Measurements from ENCODE around the gene SLC23A3. TPM values are rescaled to one million over a fixed set of nuclear protein-coding genes. Genes with fewer than 3 reads are reported as not detected.

SLC23A3 gene
- total RNA-seq, 1 experiment from 2014 or later = 0.59 TPM

- peak; percentile 59; the same call in 1 of the 2 replicates for TF ChIP-seq FOXP1 (CRISPR knock-in tag; IDR thresholded peaks at IDR 0.05; ENCODE audit: borderline replicate concordance)
- TF ChIP-seq, protein P1, sequence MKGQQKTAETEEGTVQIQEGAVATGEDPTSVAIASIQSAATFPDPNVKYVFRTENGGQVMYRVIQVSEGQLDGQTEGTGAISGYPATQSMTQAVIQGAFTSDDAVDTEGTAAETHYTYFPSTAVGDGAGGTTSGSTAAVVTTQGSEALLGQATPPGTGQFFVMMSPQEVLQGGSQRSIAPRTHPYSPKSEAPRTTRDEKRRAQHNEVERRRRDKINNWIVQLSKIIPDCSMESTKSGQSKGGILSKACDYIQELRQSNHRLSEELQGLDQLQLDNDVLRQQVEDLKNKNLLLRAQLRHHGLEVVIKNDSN (CRISPR knock-in tag; IDR thresholded peaks at IDR 0.05) = peak; percentile 94
- TF ChIP-seq KAT7 (CRISPR knock-in tag; IDR thresholded peaks at IDR 0.05; ENCODE audit: borderline replicate concordance) = peak; percentile 21; the same call in 1 of the 2 replicates
- TF ChIP-seq FOXP4 (CRISPR knock-in tag; IDR thresholded peaks at IDR 0.05) = no peak; the same call in 1 of the 2 replicates
- no peak for TF ChIP-seq ZNF396 (CRISPR knock-in tag; IDR thresholded peaks at IDR 0.05; ENCODE audit: borderline replicate concordance)
Observed at GRCh38 chr2:219177552-219178376, 7.9 kb upstream of the SLC23A3 start, which contains the start of gene RETREG2 (continued).

GRCh38 chr2:219176818-219177551 is 7.2 kb upstream of the SLC23A3 start, which contains the start of gene CNPPD1:
TSS of gene CNPPD1 (minus strand) at chr2:219176925. CDS start at chr2:219176828, 97 bp downstream.
- ATAC-seq (peak; percentile 55), DNase-seq (ENCODE audit: low spot score) (peak; percentile 76)
- Mint-ChIP-seq H3K27ac (peak within 1 kb of the TSS; percentile 98), H3K4me3 (peak within 1 kb of the TSS; percentile 88), H3K9me3 (no peaks in the 10 kb centered on the region), H3K36me3 (peaks cover 21% of the 10 kb centered on the region), H3K4me1 (peaks cover 19% of the 10 kb centered on the region), H3K27me3 (ENCODE audit: low read depth) (no peaks in the 10 kb centered on the region)
- POLR2A ChIA-PET = interaction anchor here (0.6 to 1.8 kb wide), 5 partner anchors 30 to 210 kb away, joined by 3 to 7 read pairs (median 5); partner anchors contain the start of genes DNPEP, TUBA4B and ZFAND2B
- CTCF ChIA-PET = interaction anchor here (0.7 to 1.9 kb wide), 15 partner anchors 12 to 333 kb away, joined by 3 to 18 read pairs (median 5); partner anchors contain the start of genes DNPEP, GLB1L, STK16 and TUBA4A
- TF ChIP-seq SMAD4 (CRISPR knock-in tag; IDR thresholded peaks at IDR 0.05) (no peak), FOXK1 (CRISPR knock-in tag; IDR thresholded peaks at IDR 0.05) (peak; percentile 76; the same call in 1 of the 2 replicates), ATF3 (CRISPR knock-in tag; conservative IDR thresholded peaks at IDR 0.05) (no peak), ESRRA (CRISPR knock-in tag; IDR thresholded peaks at IDR 0.05; ENCODE audit: borderline replicate concordance) (no peak), NFE2L1 (CRISPR knock-in tag; IDR thresholded peaks at IDR 0.05) (no peak), OVOL2 (CRISPR knock-in tag; IDR thresholded peaks at IDR 0.05; ENCODE audit: borderline replicate concordance) (no peak), USF2 (CRISPR knock-in tag; IDR thresholded peaks at IDR 0.05) (peak; percentile 70), ZNF263 (CRISPR knock-in tag; IDR thresholded peaks at IDR 0.05; ENCODE audit: low read depth) (no peak), ZNF512 (CRISPR knock-in tag; IDR thresholded peaks at IDR 0.05; ENCODE audit: borderline replicate concordance) (0 out of 2 replicates have a peak, but pooled peaks have one; percentile 40), ATF1 (CRISPR knock-in tag; IDR thresholded peaks at IDR 0.05) (no peak), MXD4 (CRISPR knock-in tag; IDR thresholded peaks at IDR 0.05; ENCODE audit: borderline replicate concordance) (no peak), RORB (CRISPR knock-in tag; IDR thresholded peaks at IDR 0.05) (no peak), ZSCAN18 (CRISPR knock-in tag; IDR thresholded peaks at IDR 0.05) (no peak), TEAD4 (CRISPR knock-in tag; IDR thresholded peaks at IDR 0.05) (no peak)
- TF ChIP-seq, protein P2, sequence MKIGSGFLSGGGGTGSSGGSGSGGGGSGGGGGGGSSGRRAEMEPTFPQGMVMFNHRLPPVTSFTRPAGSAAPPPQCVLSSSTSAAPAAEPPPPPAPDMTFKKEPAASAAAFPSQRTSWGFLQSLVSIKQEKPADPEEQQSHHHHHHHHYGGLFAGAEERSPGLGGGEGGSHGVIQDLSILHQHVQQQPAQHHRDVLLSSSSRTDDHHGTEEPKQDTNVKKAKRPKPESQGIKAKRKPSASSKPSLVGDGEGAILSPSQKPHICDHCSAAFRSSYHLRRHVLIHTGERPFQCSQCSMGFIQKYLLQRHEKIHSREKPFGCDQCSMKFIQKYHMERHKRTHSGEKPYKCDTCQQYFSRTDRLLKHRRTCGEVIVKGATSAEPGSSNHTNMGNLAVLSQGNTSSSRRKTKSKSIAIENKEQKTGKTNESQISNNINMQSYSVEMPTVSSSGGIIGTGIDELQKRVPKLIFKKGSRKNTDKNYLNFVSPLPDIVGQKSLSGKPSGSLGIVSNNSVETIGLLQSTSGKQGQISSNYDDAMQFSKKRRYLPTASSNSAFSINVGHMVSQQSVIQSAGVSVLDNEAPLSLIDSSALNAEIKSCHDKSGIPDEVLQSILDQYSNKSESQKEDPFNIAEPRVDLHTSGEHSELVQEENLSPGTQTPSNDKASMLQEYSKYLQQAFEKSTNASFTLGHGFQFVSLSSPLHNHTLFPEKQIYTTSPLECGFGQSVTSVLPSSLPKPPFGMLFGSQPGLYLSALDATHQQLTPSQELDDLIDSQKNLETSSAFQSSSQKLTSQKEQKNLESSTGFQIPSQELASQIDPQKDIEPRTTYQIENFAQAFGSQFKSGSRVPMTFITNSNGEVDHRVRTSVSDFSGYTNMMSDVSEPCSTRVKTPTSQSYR (CRISPR knock-in tag; IDR thresholded peaks at IDR 0.05) = no peak
- TF ChIP-seq, protein P3, sequence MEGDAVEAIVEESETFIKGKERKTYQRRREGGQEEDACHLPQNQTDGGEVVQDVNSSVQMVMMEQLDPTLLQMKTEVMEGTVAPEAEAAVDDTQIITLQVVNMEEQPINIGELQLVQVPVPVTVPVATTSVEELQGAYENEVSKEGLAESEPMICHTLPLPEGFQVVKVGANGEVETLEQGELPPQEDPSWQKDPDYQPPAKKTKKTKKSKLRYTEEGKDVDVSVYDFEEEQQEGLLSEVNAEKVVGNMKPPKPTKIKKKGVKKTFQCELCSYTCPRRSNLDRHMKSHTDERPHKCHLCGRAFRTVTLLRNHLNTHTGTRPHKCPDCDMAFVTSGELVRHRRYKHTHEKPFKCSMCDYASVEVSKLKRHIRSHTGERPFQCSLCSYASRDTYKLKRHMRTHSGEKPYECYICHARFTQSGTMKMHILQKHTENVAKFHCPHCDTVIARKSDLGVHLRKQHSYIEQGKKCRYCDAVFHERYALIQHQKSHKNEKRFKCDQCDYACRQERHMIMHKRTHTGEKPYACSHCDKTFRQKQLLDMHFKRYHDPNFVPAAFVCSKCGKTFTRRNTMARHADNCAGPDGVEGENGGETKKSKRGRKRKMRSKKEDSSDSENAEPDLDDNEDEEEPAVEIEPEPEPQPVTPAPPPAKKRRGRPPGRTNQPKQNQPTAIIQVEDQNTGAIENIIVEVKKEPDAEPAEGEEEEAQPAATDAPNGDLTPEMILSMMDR (IDR thresholded peaks at IDR 0.05) = no peak
